22Rv1 (cell line): ENCODE data around the gene YAE1.

Experiments used
- CTCF ChIP-seq: fragments of 450-650 bp; IDR thresholded peaks from 2 replicates; pipeline ENCODE4 v1.5.1; 2017; ENCODE audit warnings: mild to moderate bottlenecking
- ZFX ChIP-seq: fragments of 450-650 bp; IDR thresholded peaks from 2 replicates; pipeline ENCODE4 v1.6.1; 2017; ENCODE audit warnings: antibody characterized with exemption, borderline replicate concordance

GRCh38 chr7:39557222-39557621 is 9.0 kb upstream of the YAE1 start:
- no peak for TF ChIP-seq CTCF
- TF ChIP-seq ZFX: no peak
